ENCODE data around the gene HYI.

- TF ChIP-seq SMC3 (IDR thresholded peaks at IDR 0.05) = no peak
- TF ChIP-seq CEBPB (IDR thresholded peaks at IDR 0.05) = no peak
- no peak for TF ChIP-seq CTCF (IDR thresholded peaks at IDR 0.05)
These were observed 11.7 kb downstream of the HYI start for GRCh38 chr1:43441894-43442637.

Data from A549 (cell line).